ENCODE data around the gene SERPINB5.

The SERPINB5 gene

DNA sequence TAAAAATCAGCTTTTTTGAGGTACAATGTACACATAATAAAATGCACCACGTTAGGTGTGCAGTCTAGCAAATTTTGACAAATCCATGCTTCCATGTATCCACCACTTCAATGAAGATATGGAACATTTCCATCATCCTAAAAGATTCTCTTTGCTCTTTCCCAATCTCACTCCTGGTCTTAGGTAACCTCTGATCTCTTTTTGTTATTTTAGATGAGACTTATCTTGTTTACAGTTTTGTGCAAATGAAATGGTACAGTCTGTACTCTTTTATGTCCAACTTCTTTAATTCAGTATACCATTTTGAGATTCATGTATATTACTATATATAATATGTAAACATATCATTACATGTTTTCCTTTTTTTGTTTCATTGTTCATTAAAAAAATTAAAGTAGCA, 16.3 kb upstream of the SERPINB5 start:
- H3K4me2 ChIP-seq (ENCODE audit: low read depth, low read length, poor library complexity, severe bottlenecking): no peak overlapping the region
- H2AFZ ChIP-seq (ENCODE audit: low read depth, low read length, severe bottlenecking): no peak overlapping the region
- H3K27me3 ChIP-seq (ENCODE audit: low read length): no peaks in the 10 kb centered on the region
- no peaks in the 10 kb centered on the region for H3K9me3 ChIP-seq (ENCODE audit: insufficient read depth, low read length)
- no peak overlapping the region for H3K9ac ChIP-seq (ENCODE audit: low read length)
- no peak overlapping the region for H3K4me3 ChIP-seq (ENCODE audit: insufficient read depth, low read length, poor library complexity, severe bottlenecking)
- H3F3A ChIP-seq (ENCODE audit: insufficient read depth): no peaks in the 10 kb centered on the region
- H4K20me1 ChIP-seq (ENCODE audit: low read depth, low read length): no peaks in the 10 kb centered on the region
- no peaks in the 10 kb centered on the region for H3K36me3 ChIP-seq (ENCODE audit: low read length)
- TF ChIP-seq, protein P1, sequence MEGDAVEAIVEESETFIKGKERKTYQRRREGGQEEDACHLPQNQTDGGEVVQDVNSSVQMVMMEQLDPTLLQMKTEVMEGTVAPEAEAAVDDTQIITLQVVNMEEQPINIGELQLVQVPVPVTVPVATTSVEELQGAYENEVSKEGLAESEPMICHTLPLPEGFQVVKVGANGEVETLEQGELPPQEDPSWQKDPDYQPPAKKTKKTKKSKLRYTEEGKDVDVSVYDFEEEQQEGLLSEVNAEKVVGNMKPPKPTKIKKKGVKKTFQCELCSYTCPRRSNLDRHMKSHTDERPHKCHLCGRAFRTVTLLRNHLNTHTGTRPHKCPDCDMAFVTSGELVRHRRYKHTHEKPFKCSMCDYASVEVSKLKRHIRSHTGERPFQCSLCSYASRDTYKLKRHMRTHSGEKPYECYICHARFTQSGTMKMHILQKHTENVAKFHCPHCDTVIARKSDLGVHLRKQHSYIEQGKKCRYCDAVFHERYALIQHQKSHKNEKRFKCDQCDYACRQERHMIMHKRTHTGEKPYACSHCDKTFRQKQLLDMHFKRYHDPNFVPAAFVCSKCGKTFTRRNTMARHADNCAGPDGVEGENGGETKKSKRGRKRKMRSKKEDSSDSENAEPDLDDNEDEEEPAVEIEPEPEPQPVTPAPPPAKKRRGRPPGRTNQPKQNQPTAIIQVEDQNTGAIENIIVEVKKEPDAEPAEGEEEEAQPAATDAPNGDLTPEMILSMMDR (IDR thresholded peaks at IDR 0.05; ENCODE audit: insufficient read depth, low read length, poor library complexity, severe bottlenecking): no peak
- TF ChIP-seq EZH2phosphoT487 (conservative IDR thresholded peaks at IDR 0.05; ENCODE audit: low read length): no peak
- no peak overlapping the region for H3K27ac ChIP-seq (ENCODE audit: low read depth, low read length)
- no peaks in the 10 kb centered on the region for H3K79me2 ChIP-seq (ENCODE audit: insufficient read depth, low read length)
- H3K9me2 ChIP-seq (replicated peaks; ENCODE audit: insufficient read depth, low read length): no peaks in the 10 kb centered on the region

DNA sequence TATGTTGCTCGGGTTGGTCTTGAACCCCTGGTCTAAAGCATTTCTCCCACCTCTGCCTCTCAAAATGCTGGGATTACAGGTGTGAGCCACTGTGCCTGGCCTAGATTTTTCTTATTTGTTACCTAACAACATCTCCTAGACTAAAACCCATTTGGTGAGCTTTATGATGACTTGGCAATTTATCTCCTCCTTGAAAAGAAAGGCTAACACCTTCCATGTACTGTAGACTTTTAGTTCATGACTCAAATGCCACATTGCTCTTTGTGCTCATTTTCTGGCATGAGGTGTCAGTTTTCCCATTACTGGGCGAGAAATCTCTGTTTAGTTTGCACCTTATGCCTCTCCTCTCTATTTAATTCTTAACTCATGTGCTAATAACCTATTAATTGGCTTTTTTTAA, 12.3 kb upstream of the SERPINB5 start:
- Histone ChIP-seq H3K4me3 (ENCODE audit: insufficient read depth, low read length, poor library complexity, severe bottlenecking) (no peak overlapping the region), H3K27me3 (ENCODE audit: low read length) (no peaks in the 10 kb centered on the region), H3K36me3 (ENCODE audit: low read length) (no peaks in the 10 kb centered on the region), H2AFZ (ENCODE audit: low read depth, low read length, severe bottlenecking) (no peak overlapping the region), H3F3A (ENCODE audit: insufficient read depth) (no peaks in the 10 kb centered on the region), H4K20me1 (ENCODE audit: low read depth, low read length) (no peaks in the 10 kb centered on the region), H3K9me3 (ENCODE audit: insufficient read depth, low read length) (no peaks in the 10 kb centered on the region), H3K9ac (ENCODE audit: low read length) (no peak overlapping the region), H3K27ac (ENCODE audit: low read depth, low read length) (no peak overlapping the region), H3K4me2 (ENCODE audit: low read depth, low read length, poor library complexity, severe bottlenecking) (no peak overlapping the region), H3K79me2 (ENCODE audit: insufficient read depth, low read length) (no peaks in the 10 kb centered on the region), H3K9me2 (replicated peaks; ENCODE audit: insufficient read depth, low read length) (no peaks in the 10 kb centered on the region)
- TF ChIP-seq, protein P1 (IDR thresholded peaks at IDR 0.05; ENCODE audit: insufficient read depth, low read length, poor library complexity, severe bottlenecking): no peak
- no peak for TF ChIP-seq EZH2phosphoT487 (conservative IDR thresholded peaks at IDR 0.05; ENCODE audit: low read length)

DNA sequence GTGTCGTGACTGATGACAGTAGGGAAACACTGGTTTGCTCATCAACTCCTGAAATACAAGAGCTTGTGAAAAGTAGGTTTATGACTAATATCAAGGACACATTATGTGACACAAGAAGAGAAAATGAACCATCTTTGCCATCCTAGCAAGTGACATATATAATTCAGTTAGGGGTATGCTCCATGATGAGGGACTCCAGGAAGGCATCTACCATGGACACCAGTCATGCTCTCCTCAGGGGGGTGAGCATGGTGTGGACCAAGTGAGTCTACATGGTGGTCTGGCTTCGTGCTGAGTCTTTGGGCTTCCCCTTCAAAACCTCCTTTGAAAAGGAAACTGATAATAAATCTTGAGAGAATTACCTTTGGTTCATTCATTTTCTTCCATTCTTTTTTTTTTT, 11.7 kb upstream of the SERPINB5 start:
- H3K9me2 ChIP-seq (replicated peaks; ENCODE audit: insufficient read depth, low read length): no peaks in the 10 kb centered on the region
- no peak overlapping the region for H3K9ac ChIP-seq (ENCODE audit: low read length)
- no peaks in the 10 kb centered on the region for H3K27me3 ChIP-seq (ENCODE audit: low read length)
- H3K4me2 ChIP-seq (ENCODE audit: low read depth, low read length, poor library complexity, severe bottlenecking): no peak overlapping the region
- H3K79me2 ChIP-seq (ENCODE audit: insufficient read depth, low read length): no peaks in the 10 kb centered on the region
- TF ChIP-seq, protein P1 (IDR thresholded peaks at IDR 0.05; ENCODE audit: insufficient read depth, low read length, poor library complexity, severe bottlenecking): no peak
- TF ChIP-seq EZH2phosphoT487 (conservative IDR thresholded peaks at IDR 0.05; ENCODE audit: low read length): no peak
- H3K4me3 ChIP-seq (ENCODE audit: insufficient read depth, low read length, poor library complexity, severe bottlenecking): no peak overlapping the region
- H3K27ac ChIP-seq (ENCODE audit: low read depth, low read length): no peak overlapping the region
- no peaks in the 10 kb centered on the region for H3F3A ChIP-seq (ENCODE audit: insufficient read depth)
- H4K20me1 ChIP-seq (ENCODE audit: low read depth, low read length): no peaks in the 10 kb centered on the region
- no peaks in the 10 kb centered on the region for H3K9me3 ChIP-seq (ENCODE audit: insufficient read depth, low read length)
- H2AFZ ChIP-seq (ENCODE audit: low read depth, low read length, severe bottlenecking): no peak overlapping the region
- H3K36me3 ChIP-seq (ENCODE audit: low read length): no peaks in the 10 kb centered on the region

All from SU-DHL-6 (cell line).